Testis (tissue), 2 donors: ENCODE measurements around the gene SDHAF2.

Experiments
- CTCF ChIP-seq, 3 experiments: fragments of 450-650 bp in 2 of 3; fragments of 200-600 bp in 1 of 3; sonication (generic) in 1 of 3; IDR thresholded peaks; one replicate each; pipeline ENCODE4 v1.5.1; 2016 to 2019; ENCODE audit warnings: antibody characterized with exemption in 3 of 3, mild to moderate bottlenecking in 2 of 3, moderate library complexity in 1 of 3
- POLR2A ChIP-seq: fragments of 450-650 bp; IDR thresholded peaks from one replicate; pipeline ENCODE4 v1.6.1; 2017; ENCODE audit warnings: antibody characterized with exemption, mild to moderate bottlenecking, moderate library complexity

DNA sequence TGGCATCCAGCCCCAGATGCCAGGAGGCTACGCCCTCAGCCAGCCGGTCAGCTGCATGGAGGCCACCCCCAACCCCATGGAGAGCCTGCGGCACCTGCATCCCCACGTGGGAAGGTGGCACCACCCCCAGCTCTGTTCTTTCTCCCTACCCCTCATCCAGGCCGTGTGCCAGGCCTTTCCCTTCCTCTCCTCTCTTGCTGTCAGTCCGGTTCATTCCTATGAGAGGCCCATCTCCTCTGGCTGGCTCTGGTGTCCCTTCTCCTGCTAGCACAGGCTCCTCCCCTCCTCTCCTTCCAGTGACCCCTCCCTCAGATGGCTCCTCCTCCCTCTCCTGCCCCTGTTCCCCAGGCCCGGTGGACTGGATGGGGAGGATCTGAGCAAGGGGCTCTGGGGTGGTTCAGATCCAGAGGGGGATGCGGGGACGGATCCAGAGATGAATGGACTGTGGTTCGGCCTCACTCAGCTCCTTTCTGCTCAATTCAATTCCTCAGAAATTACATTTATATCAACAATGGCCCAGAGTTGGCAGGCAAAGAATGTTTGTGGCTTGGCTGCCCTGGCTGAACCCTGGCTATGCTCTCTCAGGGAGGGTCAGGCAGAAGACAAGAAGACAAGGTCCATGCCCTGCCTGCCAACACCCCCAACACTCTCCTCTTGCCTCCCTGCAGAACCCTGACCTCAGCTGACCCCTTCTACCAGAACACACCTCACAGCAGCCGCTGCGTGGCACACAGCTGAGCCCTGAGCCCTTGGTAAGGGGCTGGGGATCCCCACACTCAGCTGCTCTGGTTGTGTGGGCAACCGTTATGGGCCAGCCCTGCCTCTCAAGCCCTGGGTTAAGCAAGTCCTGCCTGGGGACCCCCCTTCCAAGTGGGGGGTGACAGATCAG lies 60.2 kb downstream of the SDHAF2 start:
- TF ChIP-seq CTCF (IDR thresholded peaks at IDR 0.05) (no peak), POLR2A (no peak)
